ENCODE data around the gene NEU3. TPM values are rescaled to one million over a fixed set of nuclear protein-coding genes. Genes with fewer than 3 reads are reported as not detected.
"Not testable (repeated sequence)": the region's sequence is repeated elsewhere in the genome, so short reads cannot be mapped to it uniquely, and the experiment has no call there.

NEU3 gene
- polyA plus RNA-seq, 2 donors: 1.2 to 1.5 TPM

GRCh38 chr11:75002516-75002915 is 13.8 kb downstream of the NEU3 start:
- no peak overlapping the region for H3K4me3 ChIP-seq (ENCODE audit: low read depth in 1 of 2, low read length in 2 of 2)
- no peaks in the 10 kb centered on the region for H3K4me1 ChIP-seq (ENCODE audit: control insufficient read depth in 2 of 2, insufficient read depth in 2 of 2, low read length in 1 of 2)
- H3K36me3 ChIP-seq (ENCODE audit: control insufficient read depth in 2 of 2, insufficient read depth in 2 of 2, low read length in 1 of 2): peaks cover 0 to 11% of the 10 kb centered on the region in 2 donors
- H3K27ac ChIP-seq (ENCODE audit: low read depth in 2 of 2, low read length in 1 of 2): no peak overlapping the region
- no peaks in the 10 kb centered on the region for H3K9me3 ChIP-seq (ENCODE audit: control insufficient read depth in 2 of 2, insufficient read depth in 1 of 2, low read depth in 1 of 2, low read length in 1 of 2)
- WGBS, 2 donors: 92 to 100% methylated on average over 1 of the region's 1 CpG
- no peaks in the 10 kb centered on the region for H3K27me3 ChIP-seq (ENCODE audit: control insufficient read depth in 1 of 2, insufficient read depth in 2 of 2, low read length in 2 of 2)

GRCh38 chr11:75004215-75004614 is 15.5 kb downstream of the NEU3 start:
- Histone ChIP-seq H3K4me3 (ENCODE audit: low read depth in 1 of 2, low read length in 2 of 2) (no peak overlapping the region), H3K9me3 (ENCODE audit: control insufficient read depth in 2 of 2, insufficient read depth in 1 of 2, low read depth in 1 of 2, low read length in 1 of 2) (no peaks in the 10 kb centered on the region), H3K27me3 (ENCODE audit: control insufficient read depth in 1 of 2, insufficient read depth in 2 of 2, low read length in 2 of 2) (no peaks in the 10 kb centered on the region), H3K36me3 (ENCODE audit: control insufficient read depth in 2 of 2, insufficient read depth in 2 of 2, low read length in 1 of 2) (peaks cover 0 to 11% of the 10 kb centered on the region in 2 donors), H3K27ac (ENCODE audit: low read depth in 2 of 2, low read length in 1 of 2) (no peak overlapping the region), H3K4me1 (ENCODE audit: control insufficient read depth in 2 of 2, insufficient read depth in 2 of 2, low read length in 1 of 2) (no peaks in the 10 kb centered on the region)
- WGBS, 2 donors: 56 to 81% methylated on average over 1 of the region's 1 CpG

GRCh38 chr11:75011357-75011756 is 22.6 kb downstream of the NEU3 start:
- 87 to 93% methylated on average over 2 of the region's 2 CpGs for WGBS, 2 donors
- H3K36me3 ChIP-seq (ENCODE audit: control insufficient read depth in 2 of 2, insufficient read depth in 2 of 2, low read length in 1 of 2): peaks cover 0 to 4% of the 10 kb centered on the region in 2 donors
- H3K4me3 ChIP-seq (ENCODE audit: low read depth in 1 of 2, low read length in 2 of 2): no peak overlapping the region
- H3K27me3 ChIP-seq (ENCODE audit: control insufficient read depth in 1 of 2, insufficient read depth in 2 of 2, low read length in 2 of 2): no peaks in the 10 kb centered on the region
- H3K4me1 ChIP-seq (ENCODE audit: control insufficient read depth in 2 of 2, insufficient read depth in 2 of 2, low read length in 1 of 2): no peaks in the 10 kb centered on the region
- H3K27ac ChIP-seq (ENCODE audit: low read depth in 2 of 2, low read length in 1 of 2): no peak overlapping the region
- no peaks in the 10 kb centered on the region for H3K9me3 ChIP-seq (ENCODE audit: control insufficient read depth in 2 of 2, insufficient read depth in 1 of 2, low read depth in 1 of 2, low read length in 1 of 2)

- H3K27ac ChIP-seq (ENCODE audit: low read depth in 2 of 2, low read length in 1 of 2): no peak overlapping the region
- H3K4me3 ChIP-seq (ENCODE audit: low read depth in 1 of 2, low read length in 2 of 2): no peak overlapping the region
- no peaks in the 10 kb centered on the region for H3K36me3 ChIP-seq (ENCODE audit: control insufficient read depth in 2 of 2, insufficient read depth in 2 of 2, low read length in 1 of 2)
- 93 to 95% methylated on average over 6 of the region's 6 CpGs for WGBS, 2 donors
- no peaks in the 10 kb centered on the region for H3K27me3 ChIP-seq (ENCODE audit: control insufficient read depth in 1 of 2, insufficient read depth in 2 of 2, low read length in 2 of 2)
- no peaks in the 10 kb centered on the region for H3K4me1 ChIP-seq (ENCODE audit: control insufficient read depth in 2 of 2, insufficient read depth in 2 of 2, low read length in 1 of 2)
- no peaks in the 10 kb centered on the region for H3K9me3 ChIP-seq (ENCODE audit: control insufficient read depth in 2 of 2, insufficient read depth in 1 of 2, low read depth in 1 of 2, low read length in 1 of 2)
Observed at GRCh38 chr11:75011872-75012271, 23.1 kb downstream of the NEU3 start.

GRCh38 chr11:75013051-75013450 is 24.3 kb downstream of the NEU3 start:
- H3K27ac ChIP-seq (ENCODE audit: low read depth in 2 of 2, low read length in 1 of 2): no peak overlapping the region
- H3K27me3 ChIP-seq (ENCODE audit: control insufficient read depth in 1 of 2, insufficient read depth in 2 of 2, low read length in 2 of 2): no peaks in the 10 kb centered on the region
- no peaks in the 10 kb centered on the region for H3K4me1 ChIP-seq (ENCODE audit: control insufficient read depth in 2 of 2, insufficient read depth in 2 of 2, low read length in 1 of 2)
- H3K4me3 ChIP-seq (ENCODE audit: low read depth in 1 of 2, low read length in 2 of 2): no peak overlapping the region
- no peaks in the 10 kb centered on the region for H3K9me3 ChIP-seq (ENCODE audit: control insufficient read depth in 2 of 2, insufficient read depth in 1 of 2, low read depth in 1 of 2, low read length in 1 of 2)
- H3K36me3 ChIP-seq (ENCODE audit: control insufficient read depth in 2 of 2, insufficient read depth in 2 of 2, low read length in 1 of 2): no peaks in the 10 kb centered on the region

- H3K27me3 ChIP-seq (ENCODE audit: control insufficient read depth in 1 of 2, insufficient read depth in 2 of 2, low read length in 2 of 2): no peaks in the 10 kb centered on the region
- H3K4me3 ChIP-seq (ENCODE audit: low read depth in 1 of 2, low read length in 2 of 2): no peak overlapping the region
- no peak overlapping the region for H3K27ac ChIP-seq (ENCODE audit: low read depth in 2 of 2, low read length in 1 of 2)
- no peaks in the 10 kb centered on the region for H3K36me3 ChIP-seq (ENCODE audit: control insufficient read depth in 2 of 2, insufficient read depth in 2 of 2, low read length in 1 of 2)
- 5 to 21% methylated on average over 1 of the region's 1 CpG for WGBS, 2 donors
- no peaks in the 10 kb centered on the region for H3K4me1 ChIP-seq (ENCODE audit: control insufficient read depth in 2 of 2, insufficient read depth in 2 of 2, low read length in 1 of 2)
- H3K9me3 ChIP-seq (ENCODE audit: control insufficient read depth in 2 of 2, insufficient read depth in 1 of 2, low read depth in 1 of 2, low read length in 1 of 2): no peaks in the 10 kb centered on the region
Observed at GRCh38 chr11:75014129-75014528, 25.4 kb downstream of the NEU3 start.

GRCh38 chr11:75019200-75019599 is 30.5 kb downstream of the NEU3 start:
- H3K4me3 ChIP-seq (ENCODE audit: low read depth in 1 of 2, low read length in 2 of 2); H3K27ac ChIP-seq (ENCODE audit: low read depth in 2 of 2, low read length in 1 of 2); H3K27me3 ChIP-seq (ENCODE audit: control insufficient read depth in 1 of 2, insufficient read depth in 2 of 2, low read length in 2 of 2); H3K4me1 ChIP-seq (ENCODE audit: control insufficient read depth in 2 of 2, insufficient read depth in 2 of 2, low read length in 1 of 2); H3K9me3 ChIP-seq (ENCODE audit: control insufficient read depth in 2 of 2, insufficient read depth in 1 of 2, low read depth in 1 of 2, low read length in 1 of 2); H3K36me3 ChIP-seq (ENCODE audit: control insufficient read depth in 2 of 2, insufficient read depth in 2 of 2, low read length in 1 of 2): not testable (repeated sequence)
- WGBS, 2 donors: 88 to 92% methylated on average over 3 of the region's 3 CpGs

GRCh38 chr11:75020328-75020727 is 31.6 kb downstream of the NEU3 start:
- H3K9me3 ChIP-seq (ENCODE audit: control insufficient read depth in 2 of 2, insufficient read depth in 1 of 2, low read depth in 1 of 2, low read length in 1 of 2); H3K4me1 ChIP-seq (ENCODE audit: control insufficient read depth in 2 of 2, insufficient read depth in 2 of 2, low read length in 1 of 2); H3K27me3 ChIP-seq (ENCODE audit: control insufficient read depth in 1 of 2, insufficient read depth in 2 of 2, low read length in 2 of 2); H3K4me3 ChIP-seq (ENCODE audit: low read depth in 1 of 2, low read length in 2 of 2); H3K27ac ChIP-seq (ENCODE audit: low read depth in 2 of 2, low read length in 1 of 2); H3K36me3 ChIP-seq (ENCODE audit: control insufficient read depth in 2 of 2, insufficient read depth in 2 of 2, low read length in 1 of 2): not testable (repeated sequence)
- WGBS, 2 donors: 73 to 87% methylated on average over 5 of the region's 5 CpGs

GRCh38 chr11:75022296-75022695 is 33.6 kb downstream of the NEU3 start:
- Histone ChIP-seq H3K36me3 (ENCODE audit: control insufficient read depth in 2 of 2, insufficient read depth in 2 of 2, low read length in 1 of 2) (no peaks in the 10 kb centered on the region), H3K4me3 (ENCODE audit: low read depth in 1 of 2, low read length in 2 of 2) (no peak overlapping the region), H3K27me3 (ENCODE audit: control insufficient read depth in 1 of 2, insufficient read depth in 2 of 2, low read length in 2 of 2) (no peaks in the 10 kb centered on the region), H3K9me3 (ENCODE audit: control insufficient read depth in 2 of 2, insufficient read depth in 1 of 2, low read depth in 1 of 2, low read length in 1 of 2) (no peaks in the 10 kb centered on the region), H3K27ac (ENCODE audit: low read depth in 2 of 2, low read length in 1 of 2) (no peak overlapping the region), H3K4me1 (ENCODE audit: control insufficient read depth in 2 of 2, insufficient read depth in 2 of 2, low read length in 1 of 2) (no peaks in the 10 kb centered on the region)
- 76 to 77% methylated on average over 3 of the region's 3 CpGs for WGBS, 2 donors

GRCh38 chr11:75022759-75023396 is 34.1 kb downstream of the NEU3 start:
- H3K27ac ChIP-seq (ENCODE audit: low read depth in 2 of 2, low read length in 1 of 2): no peak overlapping the region
- H3K9me3 ChIP-seq (ENCODE audit: control insufficient read depth in 2 of 2, insufficient read depth in 1 of 2, low read depth in 1 of 2, low read length in 1 of 2): no peaks in the 10 kb centered on the region
- 51 to 54% methylated on average over 5 of the region's 5 CpGs for WGBS, 2 donors
- no peaks in the 10 kb centered on the region for H3K36me3 ChIP-seq (ENCODE audit: control insufficient read depth in 2 of 2, insufficient read depth in 2 of 2, low read length in 1 of 2)
- H3K4me3 ChIP-seq (ENCODE audit: low read depth in 1 of 2, low read length in 2 of 2): no peak overlapping the region
- no peaks in the 10 kb centered on the region for H3K27me3 ChIP-seq (ENCODE audit: control insufficient read depth in 1 of 2, insufficient read depth in 2 of 2, low read length in 2 of 2)
- H3K4me1 ChIP-seq (ENCODE audit: control insufficient read depth in 2 of 2, insufficient read depth in 2 of 2, low read length in 1 of 2): no peaks in the 10 kb centered on the region

Measured in esophagus (tissue), 2 donors.